AG04449 (cell line): ENCODE data around the gene GMCL2.

Experiments
- CTCF ChIA-PET: fragments of 350-600 bp; formaldehyde crosslinking; extraction: SDS; loops from one replicate; lab custom pipeline; 2021; ENCODE audit warnings: antibody characterized with exemption; lab: Yijun Ruan, JAX
- POLR2A ChIA-PET: fragments of 400-600, 350-600 bp; formaldehyde crosslinking; extraction: SDS; loops from one replicate; lab custom pipeline; 2020; ENCODE audit warnings: antibody characterized with exemption, inconsistent platforms; lab: Yijun Ruan, JAX
- DNase-seq: peaks from one replicate; pipeline ENCODE4 v3.0.0-alpha.2; 2010; ENCODE audit warnings: low read depth, low spot score
- H3K4me3 ChIP-seq: 2 replicates; pipeline ENCODE4 v1.5.1; 2011; ENCODE audit warnings: low read depth, mild to moderate bottlenecking, control low read depth, low read length
- TF ChIP-seq, protein P1 (sequence below): IDR thresholded peaks from one replicate; pipeline ENCODE4 v1.5.1; 2011; ENCODE audit warnings: mild to moderate bottlenecking, moderate library complexity, low read length, control low read depth, inconsistent platforms; ENCODE audit not compliant: insufficient read depth; ENCODE audit errors: missing control alignments

GMCL2 gene

GRCh38 chr5:178234121-178234749, 47.1 kb upstream of the GMCL2 start:
- ChIA-PET CTCF (interaction anchor here (0.7 to 2.3 kb wide), 11 partner anchors 8 to 1259 kb away, joined by 3 to 16 read pairs (median 4); no protein-coding TSS in a partner anchor), POLR2A (no interaction called here)
- H3K4me3 ChIP-seq = no peak overlapping the region
- no peak for DNase-seq
- TF ChIP-seq, protein P1, sequence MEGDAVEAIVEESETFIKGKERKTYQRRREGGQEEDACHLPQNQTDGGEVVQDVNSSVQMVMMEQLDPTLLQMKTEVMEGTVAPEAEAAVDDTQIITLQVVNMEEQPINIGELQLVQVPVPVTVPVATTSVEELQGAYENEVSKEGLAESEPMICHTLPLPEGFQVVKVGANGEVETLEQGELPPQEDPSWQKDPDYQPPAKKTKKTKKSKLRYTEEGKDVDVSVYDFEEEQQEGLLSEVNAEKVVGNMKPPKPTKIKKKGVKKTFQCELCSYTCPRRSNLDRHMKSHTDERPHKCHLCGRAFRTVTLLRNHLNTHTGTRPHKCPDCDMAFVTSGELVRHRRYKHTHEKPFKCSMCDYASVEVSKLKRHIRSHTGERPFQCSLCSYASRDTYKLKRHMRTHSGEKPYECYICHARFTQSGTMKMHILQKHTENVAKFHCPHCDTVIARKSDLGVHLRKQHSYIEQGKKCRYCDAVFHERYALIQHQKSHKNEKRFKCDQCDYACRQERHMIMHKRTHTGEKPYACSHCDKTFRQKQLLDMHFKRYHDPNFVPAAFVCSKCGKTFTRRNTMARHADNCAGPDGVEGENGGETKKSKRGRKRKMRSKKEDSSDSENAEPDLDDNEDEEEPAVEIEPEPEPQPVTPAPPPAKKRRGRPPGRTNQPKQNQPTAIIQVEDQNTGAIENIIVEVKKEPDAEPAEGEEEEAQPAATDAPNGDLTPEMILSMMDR = no peak

DNA sequence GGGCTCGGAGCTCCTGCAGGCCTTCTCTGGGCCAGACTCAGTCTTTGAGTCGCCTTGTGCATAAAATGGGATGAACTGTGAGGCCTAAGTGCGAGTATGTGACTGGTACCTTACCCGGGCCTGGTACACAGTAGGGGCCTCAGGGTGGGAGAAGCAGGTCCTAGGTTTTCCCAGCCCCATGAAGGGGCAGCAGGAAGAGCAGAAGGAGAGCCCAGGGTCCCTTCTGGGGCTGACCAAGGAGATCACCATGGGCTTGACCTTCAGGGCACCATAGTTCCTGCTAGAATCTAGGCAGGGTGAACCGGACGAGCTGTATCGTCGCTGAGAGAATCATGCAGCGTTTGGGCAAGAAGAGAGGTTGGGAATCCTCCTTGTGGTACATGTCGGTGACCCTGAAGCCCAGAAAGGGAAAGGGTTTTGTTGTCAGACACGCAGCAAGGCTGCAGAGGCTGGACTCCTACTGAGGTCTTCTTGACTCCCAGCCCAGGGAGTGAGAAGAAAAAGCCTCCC, 45.8 kb upstream of the GMCL2 start:
- TF ChIP-seq, protein P1 = no peak
- DNase-seq = no peak
- CTCF ChIA-PET = interaction anchor here (0.6 kb wide), 1 partner anchor 330 kb away, joined by 3 read pairs; no protein-coding TSS in a partner anchor
- H3K4me3 ChIP-seq = peak overlapping the region; percentile 86
- POLR2A ChIA-PET = interaction anchor here (3.6 kb wide), 1 partner anchor 29 kb away, joined by 21 read pairs; the partner anchor contains the start of gene HNRNPAB

DNA sequence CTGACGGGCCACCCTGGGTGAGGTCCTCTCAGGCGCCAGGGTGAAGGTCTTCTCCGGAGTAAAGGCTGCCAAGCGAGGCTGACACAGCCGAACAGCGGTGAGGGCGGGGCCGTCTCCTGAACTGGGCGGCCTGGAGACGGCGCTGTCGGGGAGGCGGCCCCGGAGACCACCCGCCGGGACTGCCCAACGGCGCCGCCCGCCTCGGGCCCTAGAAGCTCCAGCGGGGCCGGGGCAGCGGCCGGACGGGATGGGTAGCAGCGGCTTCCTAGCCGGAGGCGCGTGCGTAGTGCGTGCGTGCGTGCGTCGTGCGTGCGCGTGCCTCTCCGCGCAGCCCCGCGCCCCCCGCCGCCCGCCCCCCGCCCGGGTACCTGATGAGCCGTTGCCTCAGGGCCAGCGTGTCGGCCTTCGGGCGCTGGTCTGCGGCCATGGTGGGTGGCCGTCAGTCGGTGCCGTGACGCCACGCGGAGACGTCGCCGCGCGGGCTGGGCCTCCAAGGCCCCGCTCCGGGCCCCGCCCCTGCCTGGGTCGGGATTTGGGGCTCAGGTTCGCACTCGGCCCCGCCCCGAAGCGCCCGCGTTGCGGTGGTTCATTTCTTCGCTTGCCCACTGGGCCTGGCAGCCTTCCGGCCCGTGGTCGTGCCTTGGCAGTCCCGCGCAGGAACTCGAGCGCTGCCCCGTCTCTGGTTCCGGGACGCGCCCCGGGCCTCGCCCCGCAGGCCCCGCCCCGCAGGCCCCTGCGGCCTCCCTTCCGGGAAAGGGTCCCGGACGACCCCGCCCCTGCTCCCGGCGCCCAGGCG, 45.2 kb upstream of the GMCL2 start, which contains the start of gene PHYKPL:
Gene PHYKPL, minus strand, starts transcription at position 679 of the 796 bp plus-strand sequence. Its CDS starts 252 bp downstream, at position 427.
- ChIA-PET CTCF (interaction anchor here (0.6 to 1.2 kb wide), 2 partner anchors 23 to 331 kb away, joined by 3 to 4 read pairs; no protein-coding TSS in a partner anchor), POLR2A (interaction anchor here (0.5 to 3.6 kb wide), 2 partner anchors 10 to 28 kb away, joined by 3 to 21 read pairs; partner anchors contain the start of gene HNRNPAB)
- DNase-seq = no peak
- H3K4me3 ChIP-seq = peak within 1 kb of the TSS; percentile 86
- TF ChIP-seq, protein P1 = peak; percentile 15

- POLR2A ChIA-PET = interaction anchor here (3.6 kb wide), 1 partner anchor 27 kb away, joined by 21 read pairs; the partner anchor contains the start of gene HNRNPAB
- H3K4me3 ChIP-seq = peak overlapping the region; percentile 86
- TF ChIP-seq, protein P1 = no peak
- CTCF ChIA-PET = interaction anchor here (1.2 kb wide), 1 partner anchor 23 kb away, joined by 4 read pairs; no protein-coding TSS in a partner anchor
- no peak for DNase-seq
Measured at GRCh38 chr5:178231539-178232123, 44.5 kb upstream of the GMCL2 start.

- no peak for DNase-seq
- TF ChIP-seq, protein P1 = no peak
- peak overlapping the region; percentile 86 for H3K4me3 ChIP-seq
- ChIA-PET POLR2A (interaction anchor here (3.6 kb wide), 1 partner anchor 27 kb away, joined by 21 read pairs; the partner anchor contains the start of gene HNRNPAB), CTCF (no interaction called here)
Measured at GRCh38 chr5:178230879-178231538, 43.8 kb upstream of the GMCL2 start.
